GM18508 (cell line): ENCODE results near the gene DNAJA3.

ENCODE experiments used
- ATAC-seq: cut with Tn5 transposase; IDR thresholded peaks from one replicate; pipeline ENCODE4 v1.9.1; 2021; ENCODE audit warnings: moderate number of reproducible peaks; ENCODE audit not compliant: insufficient read depth, unreplicated experiment

The DNAJA3 gene

DNA sequence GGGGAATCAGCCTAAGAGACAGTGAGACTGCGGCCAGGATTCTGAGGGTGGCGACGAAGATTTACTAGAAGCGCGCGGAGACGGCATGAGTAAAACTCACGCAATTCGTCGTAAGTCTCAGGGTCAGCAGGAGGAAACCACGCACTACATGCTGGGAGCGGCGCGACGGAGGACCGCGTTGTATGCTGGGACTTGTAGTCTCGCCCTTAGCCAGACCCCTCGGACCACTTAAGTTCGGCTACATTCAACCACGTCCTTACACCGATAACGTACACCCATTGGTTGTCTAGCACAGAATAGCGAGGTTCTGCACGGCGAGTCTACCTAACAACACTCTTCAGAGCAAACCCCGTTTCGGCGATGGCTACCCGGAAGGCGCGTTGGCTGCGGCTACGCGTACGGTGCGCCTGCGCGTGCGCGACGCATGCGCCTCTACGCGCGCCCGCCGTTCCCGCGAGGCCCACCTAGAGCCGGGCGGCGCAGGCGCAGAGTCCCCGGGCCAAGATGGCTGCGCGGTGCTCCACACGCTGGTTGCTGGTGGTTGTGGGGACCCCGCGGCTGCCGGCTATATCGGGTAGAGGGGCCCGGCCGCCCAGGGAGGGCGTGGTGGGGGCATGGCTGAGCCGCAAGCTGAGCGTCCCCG is at the start of gene DNAJA3:
Gene DNAJA3 (plus strand): TSS at position 491 of the 643 bp plus-strand sequence. CDS start 14 bp downstream, at position 505.
- ATAC-seq: peak; percentile 77

DNA sequence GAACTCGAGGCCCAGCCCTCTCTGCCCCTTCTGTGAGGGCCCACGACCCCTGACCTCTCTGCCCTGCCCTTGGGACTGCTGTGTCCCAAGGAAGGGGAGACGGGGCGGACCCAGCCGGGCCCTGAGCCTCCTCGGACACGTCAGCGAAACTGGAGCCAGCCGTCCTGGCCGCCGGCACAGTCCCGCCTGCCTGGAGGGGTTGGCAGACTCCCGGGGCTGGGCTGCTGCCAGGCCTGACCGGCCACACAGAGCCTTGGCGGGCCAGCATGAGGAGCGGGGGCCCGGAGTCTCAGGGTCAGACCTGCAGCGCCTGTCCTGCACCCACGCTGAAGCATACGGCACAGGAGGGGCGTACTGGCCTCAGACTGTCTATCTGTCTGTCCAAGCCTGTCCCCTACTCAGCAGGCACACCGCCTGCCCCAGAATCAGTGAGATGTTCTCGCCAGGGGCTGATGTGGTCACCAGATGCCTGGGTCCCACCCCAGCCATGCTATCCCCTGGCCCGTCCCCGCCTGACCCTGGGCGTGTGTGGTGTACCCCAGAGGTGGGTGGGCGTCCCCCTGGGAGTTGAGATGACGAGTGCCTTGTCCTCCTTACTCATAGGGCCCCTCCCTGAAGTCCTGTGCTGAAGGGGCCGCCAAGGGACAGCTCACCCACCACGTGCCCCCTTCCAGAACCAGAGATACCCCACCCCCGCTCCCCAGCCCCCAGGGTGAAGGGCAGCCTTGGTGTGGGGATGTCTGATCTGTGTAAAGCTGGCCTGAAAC is 49.4 kb upstream of the DNAJA3 start:
- ATAC-seq: no peak

DNA sequence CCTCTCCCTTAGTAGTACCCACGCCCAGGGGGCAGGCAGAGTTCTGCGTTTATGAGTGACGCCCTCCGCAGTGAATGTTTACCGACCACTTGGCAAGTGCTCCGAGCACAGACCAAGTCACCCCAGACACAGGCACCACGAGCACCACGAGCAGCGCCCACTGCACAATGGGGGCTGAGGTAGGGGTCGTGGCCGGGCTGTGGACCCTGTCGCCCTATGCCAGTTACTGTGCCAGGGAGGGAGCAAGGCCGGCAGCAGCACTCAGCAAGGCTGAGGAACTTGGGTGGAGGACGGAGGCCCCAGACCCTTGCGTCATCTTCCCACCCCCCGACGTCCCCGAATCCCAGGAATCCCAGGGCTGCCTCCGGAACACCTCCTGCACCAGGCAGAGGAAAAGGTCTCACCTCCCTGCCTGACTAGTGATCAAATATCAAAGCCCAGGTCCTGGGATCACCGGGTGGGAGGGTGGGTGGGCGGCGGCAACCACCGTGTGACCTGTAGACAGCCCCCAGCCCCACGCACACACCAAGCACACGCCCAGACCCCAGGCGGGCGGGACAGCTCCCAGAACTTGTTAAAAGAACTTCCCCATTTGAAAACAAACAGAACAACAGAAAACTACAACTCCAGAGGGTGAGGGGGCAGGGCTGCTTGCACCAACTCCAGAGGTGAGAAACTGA is 48.6 kb upstream of the DNAJA3 start:
- ATAC-seq: no peak

DNA sequence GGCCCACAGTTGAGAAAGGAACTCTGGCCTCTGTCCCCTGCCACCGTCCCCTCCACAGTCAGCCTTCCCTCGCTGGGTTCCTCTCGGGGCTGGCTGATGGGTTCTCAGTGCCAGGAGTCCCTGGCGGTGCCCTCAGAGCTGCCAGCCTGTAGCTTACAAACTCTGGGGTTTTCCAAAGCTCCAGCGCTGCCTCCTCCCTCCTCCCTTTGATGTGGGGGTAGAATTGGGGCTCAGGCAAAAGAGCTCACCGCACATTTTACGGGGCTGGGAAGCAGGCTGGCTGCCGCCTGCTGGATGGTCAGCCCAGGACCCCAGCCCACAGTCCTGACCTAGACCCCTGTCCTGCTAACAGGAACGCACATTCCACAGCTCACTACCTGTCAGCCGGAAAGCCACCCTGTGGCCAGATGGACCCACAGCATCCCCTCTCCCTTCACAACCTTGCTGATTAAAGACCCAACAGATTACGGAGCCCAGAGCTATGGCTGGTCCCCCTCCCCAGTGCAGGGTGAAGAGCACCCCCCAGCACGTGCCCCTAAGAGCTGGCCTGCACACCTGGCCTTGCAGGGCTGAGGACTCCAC is 48.0 kb upstream of the DNAJA3 start:
- no peak for ATAC-seq

DNA sequence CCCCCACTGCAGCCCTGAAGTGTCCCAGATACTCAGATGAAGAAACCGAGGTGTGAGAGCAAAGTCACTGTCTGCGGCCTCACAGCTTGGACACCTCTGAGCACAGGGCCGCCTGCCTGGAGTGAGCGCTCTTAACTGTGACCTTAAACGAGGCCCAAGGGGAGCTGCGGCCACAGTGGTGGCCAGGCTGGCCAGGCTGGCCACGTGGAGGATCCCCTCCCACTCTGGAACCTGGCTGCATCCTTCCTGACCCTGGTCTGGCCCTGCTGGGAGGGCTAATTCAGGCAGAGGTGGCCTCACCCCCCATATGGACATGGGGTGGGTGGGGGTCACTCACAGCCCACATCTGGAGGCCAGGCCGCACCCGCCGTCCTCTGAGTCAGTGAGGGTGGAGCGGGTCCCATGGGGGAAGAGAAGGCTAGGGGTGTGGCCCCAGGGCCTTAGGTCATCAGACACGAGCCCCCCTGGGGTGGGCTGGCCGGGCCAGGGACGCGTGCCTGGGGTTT is 47.5 kb upstream of the DNAJA3 start:
- no peak for ATAC-seq

DNA sequence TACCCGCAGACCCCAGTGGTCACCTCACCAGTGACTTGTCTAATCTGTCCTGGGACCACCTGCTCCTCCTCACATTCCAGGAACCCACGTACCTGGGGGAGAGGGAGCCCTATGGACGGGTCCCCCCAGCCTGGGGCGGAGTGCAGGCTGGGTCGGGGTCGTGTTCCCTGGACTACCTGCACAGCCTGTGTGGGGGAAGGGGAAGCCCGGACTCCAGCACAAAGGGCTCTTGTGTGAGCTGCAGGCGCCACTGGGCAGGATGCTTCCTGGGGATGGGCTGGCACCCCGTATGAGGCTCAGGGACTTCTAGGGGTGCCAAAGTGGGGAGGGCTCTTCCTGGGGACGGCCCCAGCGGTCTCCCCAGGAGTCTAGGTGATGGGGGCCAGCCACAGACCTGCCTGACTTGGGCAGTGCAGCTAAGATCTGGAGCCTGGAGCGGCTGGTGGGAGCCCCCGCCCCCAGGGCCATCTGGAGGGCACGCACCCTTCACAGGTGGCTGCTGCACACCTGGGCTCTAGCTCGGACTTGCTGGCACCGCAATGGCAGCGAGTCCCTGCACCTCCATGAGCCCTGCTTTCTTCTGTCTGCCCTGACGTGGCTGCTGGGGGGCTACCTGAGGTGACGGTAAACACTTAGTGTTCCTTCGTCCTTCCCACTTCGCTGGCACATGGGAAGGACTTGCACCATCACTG is 46.5 kb upstream of the DNAJA3 start:
- ATAC-seq: no peak

DNA sequence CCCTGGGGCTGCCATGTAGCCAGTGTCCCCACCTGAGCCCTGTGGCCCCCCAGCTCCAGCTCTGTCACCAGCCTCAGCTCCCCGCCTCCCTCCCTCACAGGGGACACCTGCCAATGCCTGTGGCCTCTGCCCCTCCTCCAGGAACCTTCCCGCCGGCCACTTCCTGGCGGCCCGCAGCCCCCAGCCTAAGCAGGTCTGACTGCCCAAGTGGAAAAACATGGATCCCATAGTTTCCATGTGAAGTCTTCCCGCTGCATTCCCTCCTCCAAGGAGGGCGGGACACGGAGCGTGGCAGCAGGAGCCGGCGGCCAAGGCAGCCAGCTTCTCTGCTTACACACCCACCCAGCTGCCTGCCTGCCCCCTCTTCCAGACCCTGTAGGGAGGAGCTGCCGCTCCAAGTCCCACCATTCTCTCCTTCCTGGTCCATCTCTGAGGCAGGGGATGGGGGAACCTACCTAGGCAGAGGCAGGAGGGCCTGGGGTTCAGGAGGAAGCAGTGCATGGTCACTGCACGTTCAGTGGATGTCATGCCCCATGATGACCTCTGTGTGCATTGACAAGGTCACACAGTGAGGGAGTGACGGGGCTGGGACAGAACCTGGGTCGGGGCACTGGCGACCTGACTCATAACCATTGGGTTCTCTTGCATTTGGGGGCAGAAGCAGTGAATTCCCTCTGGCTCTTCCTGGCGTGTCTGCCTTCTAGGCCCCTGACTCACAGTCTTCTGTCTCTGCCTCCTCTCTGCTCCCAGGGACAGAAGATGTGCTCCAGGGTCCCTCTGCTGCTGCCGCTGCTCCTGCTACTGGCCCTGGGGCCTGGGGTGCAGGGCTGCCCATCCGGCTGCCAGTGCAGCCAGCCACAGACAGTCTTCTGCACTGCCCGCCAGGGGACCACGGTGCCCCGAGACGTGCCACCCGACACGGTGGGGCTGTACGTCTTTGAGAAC is 45.3 kb upstream of the DNAJA3 start:
- no peak for ATAC-seq

DNA sequence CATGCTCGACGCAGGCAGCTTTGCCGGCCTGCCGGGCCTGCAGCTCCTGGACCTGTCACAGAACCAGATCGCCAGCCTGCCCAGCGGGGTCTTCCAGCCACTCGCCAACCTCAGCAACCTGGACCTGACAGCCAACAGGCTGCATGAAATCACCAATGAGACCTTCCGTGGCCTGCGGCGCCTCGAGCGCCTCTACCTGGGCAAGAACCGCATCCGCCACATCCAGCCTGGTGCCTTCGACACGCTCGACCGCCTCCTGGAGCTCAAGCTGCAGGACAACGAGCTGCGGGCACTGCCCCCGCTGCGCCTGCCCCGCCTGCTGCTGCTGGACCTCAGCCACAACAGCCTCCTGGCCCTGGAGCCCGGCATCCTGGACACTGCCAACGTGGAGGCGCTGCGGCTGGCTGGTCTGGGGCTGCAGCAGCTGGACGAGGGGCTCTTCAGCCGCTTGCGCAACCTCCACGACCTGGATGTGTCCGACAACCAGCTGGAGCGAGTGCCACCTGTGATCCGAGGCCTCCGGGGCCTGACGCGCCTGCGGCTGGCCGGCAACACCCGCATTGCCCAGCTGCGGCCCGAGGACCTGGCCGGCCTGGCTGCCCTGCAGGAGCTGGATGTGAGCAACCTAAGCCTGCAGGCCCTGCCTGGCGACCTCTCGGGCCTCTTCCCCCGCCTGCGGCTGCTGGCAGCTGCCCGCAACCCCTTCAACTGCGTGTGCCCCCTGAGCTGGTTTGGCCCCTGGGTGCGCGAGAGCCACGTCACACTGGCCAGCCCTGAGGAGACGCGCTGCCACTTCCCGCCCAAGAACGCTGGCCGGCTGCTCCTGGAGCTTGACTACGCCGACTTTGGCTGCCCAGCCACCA is 44.4 kb upstream of the DNAJA3 start:
- no peak for ATAC-seq

DNA sequence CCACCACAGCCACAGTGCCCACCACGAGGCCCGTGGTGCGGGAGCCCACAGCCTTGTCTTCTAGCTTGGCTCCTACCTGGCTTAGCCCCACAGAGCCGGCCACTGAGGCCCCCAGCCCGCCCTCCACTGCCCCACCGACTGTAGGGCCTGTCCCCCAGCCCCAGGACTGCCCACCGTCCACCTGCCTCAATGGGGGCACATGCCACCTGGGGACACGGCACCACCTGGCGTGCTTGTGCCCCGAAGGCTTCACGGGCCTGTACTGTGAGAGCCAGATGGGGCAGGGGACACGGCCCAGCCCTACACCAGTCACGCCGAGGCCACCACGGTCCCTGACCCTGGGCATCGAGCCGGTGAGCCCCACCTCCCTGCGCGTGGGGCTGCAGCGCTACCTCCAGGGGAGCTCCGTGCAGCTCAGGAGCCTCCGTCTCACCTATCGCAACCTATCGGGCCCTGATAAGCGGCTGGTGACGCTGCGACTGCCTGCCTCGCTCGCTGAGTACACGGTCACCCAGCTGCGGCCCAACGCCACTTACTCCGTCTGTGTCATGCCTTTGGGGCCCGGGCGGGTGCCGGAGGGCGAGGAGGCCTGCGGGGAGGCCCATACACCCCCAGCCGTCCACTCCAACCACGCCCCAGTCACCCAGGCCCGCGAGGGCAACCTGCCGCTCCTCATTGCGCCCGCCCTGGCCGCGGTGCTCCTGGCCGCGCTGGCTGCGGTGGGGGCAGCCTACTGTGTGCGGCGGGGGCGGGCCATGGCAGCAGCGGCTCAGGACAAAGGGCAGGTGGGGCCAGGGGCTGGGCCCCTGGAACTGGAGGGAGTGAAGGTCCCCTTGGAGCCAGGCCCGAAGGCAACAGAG is 43.5 kb upstream of the DNAJA3 start:
- no peak for ATAC-seq

DNA sequence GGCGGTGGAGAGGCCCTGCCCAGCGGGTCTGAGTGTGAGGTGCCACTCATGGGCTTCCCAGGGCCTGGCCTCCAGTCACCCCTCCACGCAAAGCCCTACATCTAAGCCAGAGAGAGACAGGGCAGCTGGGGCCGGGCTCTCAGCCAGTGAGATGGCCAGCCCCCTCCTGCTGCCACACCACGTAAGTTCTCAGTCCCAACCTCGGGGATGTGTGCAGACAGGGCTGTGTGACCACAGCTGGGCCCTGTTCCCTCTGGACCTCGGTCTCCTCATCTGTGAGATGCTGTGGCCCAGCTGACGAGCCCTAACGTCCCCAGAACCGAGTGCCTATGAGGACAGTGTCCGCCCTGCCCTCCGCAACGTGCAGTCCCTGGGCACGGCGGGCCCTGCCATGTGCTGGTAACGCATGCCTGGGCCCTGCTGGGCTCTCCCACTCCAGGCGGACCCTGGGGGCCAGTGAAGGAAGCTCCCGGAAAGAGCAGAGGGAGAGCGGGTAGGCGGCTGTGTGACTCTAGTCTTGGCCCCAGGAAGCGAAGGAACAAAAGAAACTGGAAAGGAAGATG is 42.8 kb upstream of the DNAJA3 start:
- no peak for ATAC-seq

DNA sequence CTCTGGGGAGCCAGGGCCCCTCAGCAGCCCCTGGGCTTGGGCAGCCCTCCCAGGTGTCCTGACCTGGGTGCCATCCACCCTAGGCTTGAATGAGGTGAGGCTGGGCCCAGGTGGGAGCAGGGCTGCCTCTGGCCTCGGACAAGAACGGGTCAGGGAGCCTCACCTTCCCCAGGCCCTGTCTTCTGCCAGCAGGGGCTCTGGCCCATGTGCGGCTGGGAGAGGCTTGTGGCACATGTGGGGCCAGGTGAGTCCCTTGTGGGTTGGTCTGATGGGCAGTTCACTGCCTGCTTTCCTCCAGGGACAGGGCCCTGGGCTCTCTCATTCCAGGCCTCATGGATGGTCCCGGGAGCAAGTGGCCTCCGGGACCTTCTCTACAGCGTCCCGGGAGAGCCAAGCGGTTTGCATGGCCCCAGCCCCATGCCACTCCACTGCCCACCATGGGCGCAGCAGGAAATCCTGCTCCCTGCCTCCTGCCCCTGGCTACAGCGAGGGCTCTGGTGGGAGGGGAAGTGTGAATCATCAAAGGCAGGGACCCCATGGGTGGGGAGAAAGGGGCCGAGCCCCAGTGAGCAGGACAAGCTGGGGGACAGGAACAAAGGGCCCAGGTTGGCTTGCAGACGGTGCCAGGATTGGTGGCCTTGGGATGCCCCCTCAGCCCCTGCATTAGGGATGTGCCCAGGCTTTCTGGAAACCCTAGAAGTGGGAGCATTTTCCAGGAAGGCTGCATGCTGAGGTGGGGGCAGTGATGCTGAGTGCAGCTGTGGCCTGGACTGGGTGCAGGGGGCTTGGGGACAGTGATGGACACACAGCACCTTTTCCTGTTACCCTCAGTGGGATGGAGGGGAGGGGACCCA is 41.9 kb upstream of the DNAJA3 start:
- ATAC-seq: no peak

DNA sequence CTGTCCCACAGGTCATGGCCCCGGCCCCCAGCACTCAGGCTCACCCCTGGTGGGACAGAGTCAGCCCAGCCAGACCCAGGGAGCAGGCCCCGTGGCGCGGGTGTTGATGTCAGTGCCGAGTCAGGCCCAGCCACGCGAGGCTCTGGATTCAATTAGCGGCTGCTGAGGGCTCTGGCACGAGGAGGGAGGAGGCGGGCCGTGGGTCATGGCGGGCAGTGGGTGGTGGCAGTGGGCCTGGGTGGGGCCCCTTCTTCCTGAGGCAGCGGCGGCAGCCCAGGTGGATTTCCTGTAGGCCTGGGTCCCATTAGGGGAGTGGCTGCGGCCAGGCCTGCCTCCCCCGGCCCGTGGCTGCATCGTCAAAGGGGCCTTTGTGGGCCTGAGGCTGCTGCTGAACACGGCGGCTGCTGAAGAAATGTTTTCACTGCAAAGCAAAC is 41.1 kb upstream of the DNAJA3 start:
- no peak for ATAC-seq

DNA sequence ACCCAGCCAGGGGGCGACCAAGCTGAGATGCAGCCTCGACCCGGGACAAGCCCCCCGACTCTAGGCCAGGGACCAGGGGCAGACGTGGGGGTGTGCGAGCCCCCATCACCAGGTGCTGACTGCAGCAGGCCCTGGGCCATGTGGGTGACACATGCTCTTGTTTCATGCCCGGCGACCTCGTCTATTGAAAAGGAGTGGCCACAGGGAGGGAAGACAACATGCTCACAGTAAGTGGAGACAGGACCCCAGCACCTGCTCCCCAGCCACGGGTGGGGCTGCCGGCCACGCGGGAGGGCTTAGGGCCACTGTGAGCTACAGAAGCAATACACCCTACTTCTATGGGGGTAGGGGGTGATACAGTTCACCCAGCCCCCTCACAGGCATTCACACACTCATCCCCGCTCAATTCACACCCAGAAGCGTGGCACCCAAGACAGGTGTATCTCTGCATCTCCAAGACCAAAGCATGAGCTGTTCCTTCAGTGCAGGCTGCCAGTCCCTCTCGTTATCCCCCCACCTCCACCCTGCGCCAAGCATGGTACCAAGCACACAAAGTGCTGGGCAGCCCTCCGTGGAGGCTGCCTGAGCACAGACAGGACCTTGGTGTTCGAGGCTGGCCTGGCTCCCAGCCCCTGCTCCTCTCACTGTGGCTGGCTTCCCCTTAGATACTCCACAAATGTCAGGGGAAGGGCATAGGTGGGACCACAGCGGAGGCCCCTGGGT is 40.4 kb upstream of the DNAJA3 start:
- ATAC-seq: no peak

DNA sequence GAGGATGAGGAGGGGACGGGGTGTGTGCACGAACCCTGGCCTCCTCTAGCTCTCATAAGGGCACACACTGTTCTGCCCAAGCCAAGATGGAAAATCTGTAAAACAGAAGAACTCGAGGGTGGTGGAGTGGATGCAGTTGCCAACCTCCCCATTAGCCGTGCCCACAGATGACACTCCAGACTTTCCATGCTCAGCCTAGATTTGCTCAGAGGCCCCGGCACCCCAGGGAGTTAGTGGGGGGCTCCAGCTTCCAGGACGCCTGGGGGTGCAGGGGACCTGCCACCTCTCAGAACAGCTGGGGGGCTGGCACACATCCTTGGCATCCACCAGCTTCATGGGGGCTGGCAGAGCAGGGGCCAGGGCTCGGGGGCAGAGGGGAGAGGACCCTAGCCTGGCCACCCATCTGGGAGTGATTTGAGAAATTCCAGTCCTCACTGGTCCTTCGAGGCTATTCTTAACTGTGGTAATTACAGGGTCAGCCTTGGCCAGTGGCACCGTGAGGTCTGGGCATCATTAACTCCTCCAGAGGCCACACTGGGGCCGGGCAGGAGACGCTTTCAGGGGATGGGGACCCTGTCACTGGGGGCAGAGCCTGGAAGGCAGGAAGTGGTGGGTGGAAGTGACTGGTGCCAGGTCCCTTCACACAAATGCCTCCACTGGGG is 39.7 kb upstream of the DNAJA3 start:
- ATAC-seq: no peak

DNA sequence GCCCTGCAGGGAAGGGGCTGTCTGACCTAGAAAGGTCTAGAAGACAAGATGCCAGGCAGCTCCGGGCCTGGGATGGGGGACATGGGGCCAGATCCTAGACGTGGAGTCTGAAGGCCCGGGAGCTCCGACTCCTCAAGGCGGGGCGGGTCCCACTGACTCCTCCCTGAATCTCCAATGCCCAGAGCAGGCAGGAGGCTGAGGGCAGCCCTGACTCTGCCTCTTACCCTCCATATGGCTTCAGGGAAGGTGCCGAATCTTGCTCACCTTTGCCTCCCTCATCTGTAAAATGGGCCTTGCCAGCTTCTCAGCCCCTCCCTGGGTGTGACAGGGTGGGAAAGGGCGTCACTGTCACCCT is 39.2 kb upstream of the DNAJA3 start:
- no peak for ATAC-seq
